GM12878 (cell line): ENCODE results near the gene AVEN.

Experiments
- CTCF ChIP-seq, 3 experiments: IDR thresholded peaks in 2 of 3; conservative IDR thresholded peaks in 1 of 3; 2 replicates each; pipeline ENCODE4 v1.5.1; 2011; ENCODE audit warnings: low read depth in 3 of 3, low read length in 3 of 3, mild to moderate bottlenecking in 3 of 3, control low read depth in 2 of 3, moderate library complexity in 2 of 3, inconsistent platforms in 1 of 3, mixed read lengths in 1 of 3; ENCODE audit not compliant: control insufficient read depth in 2 of 3, insufficient read depth in 1 of 3; ENCODE audit errors: extremely low read depth in 1 of 3
- IRF3 ChIP-seq: fragments of 450-650 bp; IDR thresholded peaks from 2 replicates; pipeline ENCODE4 v1.6.1; 2014; ENCODE audit warnings: mild to moderate bottlenecking
- MYC ChIP-seq: IDR thresholded peaks from 2 replicates; pipeline ENCODE4 v1.6.1; 2011; ENCODE audit warnings: mild to moderate bottlenecking, low read length, moderate library complexity, inconsistent platforms; ENCODE audit not compliant: insufficient read depth, insufficient replicate concordance, insufficient read length, severe bottlenecking
- SRF ChIP-seq, 2 experiments: IDR thresholded peaks; 2 replicates each; pipeline ENCODE4 v1.6.1; 2011; ENCODE audit warnings: low read depth in 2 of 2, low read length in 2 of 2, mild to moderate bottlenecking in 1 of 2, moderate library complexity in 1 of 2
- TAF1 ChIP-seq: IDR thresholded peaks from 2 replicates; pipeline ENCODE4 v1.6.1; 2011; ENCODE audit warnings: mild to moderate bottlenecking, low read depth, low read length, borderline replicate concordance
- TCF12 ChIP-seq: IDR thresholded peaks from 2 replicates; pipeline ENCODE4 v1.6.1; 2011; ENCODE audit warnings: low read depth, mild to moderate bottlenecking, low read length
- ZNF592 ChIP-seq: fragments of 450-650 bp; IDR thresholded peaks from 2 replicates; pipeline ENCODE4 v1.6.1; 2017; ENCODE audit warnings: mild to moderate bottlenecking, moderate library complexity

- TF ChIP-seq SRF (IDR thresholded peaks at IDR 0.05; ENCODE audit: low read depth in 2 of 2, low read length in 2 of 2) (no peak), CTCF (IDR thresholded peaks at IDR 0.05 in 2 of 3, conservative IDR thresholded peaks at IDR 0.05 in 1 of 3; ENCODE audit: control insufficient read depth in 2 of 3, extremely low read depth in 1 of 3, insufficient read depth in 1 of 3, low read depth in 3 of 3, low read length in 3 of 3) (no peak), MYC (no peak), ZNF592 (no peak), TAF1 (no peak), IRF3 (no peak), TCF12 (no peak)
Measured at GRCh38 chr15:33822479-33822878, 216.5 kb downstream of the AVEN start.
